Measurements from ENCODE around the gene APBB2. TPM values are rescaled to one million over a fixed set of nuclear protein-coding genes. Genes with fewer than 3 reads are reported as not detected.
A peak's percentile ranks its signal among the peaks of the same experiment; 100 is the strongest.

APBB2 gene
- polyA plus RNA-seq, 3 donors = 0.15 to 0.33 TPM; not detected in 1

DNA sequence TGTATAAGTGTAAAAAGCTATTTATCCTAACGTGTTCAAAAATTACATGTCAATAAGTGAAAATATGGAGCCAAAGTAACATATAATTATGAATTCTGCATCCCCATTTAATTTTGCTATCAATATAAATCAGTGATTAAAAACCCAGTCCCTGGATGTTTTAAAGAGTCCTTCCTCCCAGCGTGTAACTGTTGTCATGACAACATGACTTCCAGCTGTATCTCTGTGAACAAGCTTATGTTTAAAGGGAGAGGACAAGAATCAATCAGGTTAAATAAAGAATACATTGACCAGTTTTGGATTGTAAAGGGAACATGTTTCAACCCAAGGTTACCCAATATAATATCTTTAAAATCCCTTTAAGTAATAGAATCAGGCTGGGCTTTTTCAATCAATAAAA is 244.8 kb downstream of the APBB2 start:
- Mint-ChIP-seq H3K9me3 (peaks cover 0 to 16% (median 7%) of the 10 kb centered on the region in 7 donors), H3K4me3 (no peak overlapping the region), H3K4me1 (peaks cover 16% of the 10 kb centered on the region), H3K27ac (no peak overlapping the region), H3K27me3 (ENCODE audit: low read depth in 3 of 3) (peaks cover 0 to 5% (median 0%) of the 10 kb centered on the region in 3 donors), H3K36me3 (no peaks in the 10 kb centered on the region)
- Histone ChIP-seq H4K20me1 (ENCODE audit: insufficient read depth, low read length) (no peaks in the 10 kb centered on the region), H3K4me2 (replicated peaks; ENCODE audit: extremely low read depth, low read length, poor library complexity, severe bottlenecking) (no peak overlapping the region), H3K36me3 (replicated peaks in 1 of 2; ENCODE audit: control insufficient read depth in 1 of 2, insufficient read depth in 2 of 2, low read length in 2 of 2) (no peaks in the 10 kb centered on the region), H3K27me3 (ENCODE audit: control insufficient read depth in 2 of 2, insufficient read depth in 2 of 2, low read length in 2 of 2) (no peaks in the 10 kb centered on the region), H3K79me2 (ENCODE audit: insufficient read depth, low read length) (no peaks in the 10 kb centered on the region), H3K9me3 (replicated peaks in 1 of 2; ENCODE audit: control insufficient read depth in 1 of 2, insufficient read depth in 1 of 2, low read length in 2 of 2) (peaks cover 8 to 11% of the 10 kb centered on the region in 2 donors), H2AFZ (ENCODE audit: insufficient read depth, low read depth, low read length, poor library complexity, severe bottlenecking) (no peak overlapping the region), H3K4me3 (replicated peaks in 1 of 3; ENCODE audit: low read depth in 2 of 3, low read length in 3 of 3) (no peak overlapping the region), H3K27ac (ENCODE audit: low read depth in 1 of 2, low read length in 2 of 2) (no peak overlapping the region), H3K4me1 (ENCODE audit: control insufficient read depth in 1 of 2, insufficient read depth in 2 of 2, low read length in 2 of 2) (peaks cover 13 to 14% of the 10 kb centered on the region in 2 donors), H3K9ac (ENCODE audit: insufficient read depth, low read length, poor library complexity, severe bottlenecking) (no peak overlapping the region)
- no peak for DNase-seq
- TF ChIP-seq, protein P1, sequence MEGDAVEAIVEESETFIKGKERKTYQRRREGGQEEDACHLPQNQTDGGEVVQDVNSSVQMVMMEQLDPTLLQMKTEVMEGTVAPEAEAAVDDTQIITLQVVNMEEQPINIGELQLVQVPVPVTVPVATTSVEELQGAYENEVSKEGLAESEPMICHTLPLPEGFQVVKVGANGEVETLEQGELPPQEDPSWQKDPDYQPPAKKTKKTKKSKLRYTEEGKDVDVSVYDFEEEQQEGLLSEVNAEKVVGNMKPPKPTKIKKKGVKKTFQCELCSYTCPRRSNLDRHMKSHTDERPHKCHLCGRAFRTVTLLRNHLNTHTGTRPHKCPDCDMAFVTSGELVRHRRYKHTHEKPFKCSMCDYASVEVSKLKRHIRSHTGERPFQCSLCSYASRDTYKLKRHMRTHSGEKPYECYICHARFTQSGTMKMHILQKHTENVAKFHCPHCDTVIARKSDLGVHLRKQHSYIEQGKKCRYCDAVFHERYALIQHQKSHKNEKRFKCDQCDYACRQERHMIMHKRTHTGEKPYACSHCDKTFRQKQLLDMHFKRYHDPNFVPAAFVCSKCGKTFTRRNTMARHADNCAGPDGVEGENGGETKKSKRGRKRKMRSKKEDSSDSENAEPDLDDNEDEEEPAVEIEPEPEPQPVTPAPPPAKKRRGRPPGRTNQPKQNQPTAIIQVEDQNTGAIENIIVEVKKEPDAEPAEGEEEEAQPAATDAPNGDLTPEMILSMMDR (IDR thresholded peaks at IDR 0.05) = no peak
- no CpG with 5 or more reads among the region's 2 CpGs for WGBS (ENCODE audit: insufficient coverage)
- intact Hi-C loops (cut with micrococcal nuclease) = no loop called here

DNA sequence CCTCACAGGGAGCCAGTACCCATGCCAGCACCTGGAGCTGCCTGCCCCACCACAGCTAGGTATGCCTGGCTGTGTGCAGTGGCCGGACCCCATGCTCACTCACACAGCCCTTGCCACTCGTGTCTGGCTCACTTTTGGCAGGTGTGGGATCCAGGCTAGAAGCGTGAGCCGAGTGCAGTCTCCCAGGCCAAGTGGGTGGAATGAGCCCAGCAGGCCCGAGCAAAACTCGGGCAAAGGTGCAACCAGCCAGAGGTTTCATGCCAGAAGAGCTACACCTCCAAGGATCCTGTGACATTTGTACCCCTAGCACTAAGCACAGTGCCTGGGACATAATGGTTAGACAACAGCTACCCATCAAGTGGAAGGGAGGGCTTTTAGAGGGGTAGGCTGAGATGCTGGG is 246.8 kb downstream of the APBB2 start:
- 96% methylated on average over 5 of the region's 6 CpGs for WGBS (ENCODE audit: insufficient coverage)
- H3K27ac Mint-ChIP-seq = peak overlapping the region in 1 of 7 donors; percentile 17

More for the DNA sequence above, 246.8 kb downstream of the APBB2 start:
- no peaks in the 10 kb centered on the region for H3K36me3 Mint-ChIP-seq
- peaks cover 0 to 16% (median 7%) of the 10 kb centered on the region in 7 donors for H3K9me3 Mint-ChIP-seq
- H3K4me3 Mint-ChIP-seq = no peak overlapping the region
- Histone ChIP-seq H3K9me3 (replicated peaks in 1 of 2; ENCODE audit: control insufficient read depth in 1 of 2, insufficient read depth in 1 of 2, low read length in 2 of 2) (peaks cover 8 to 11% of the 10 kb centered on the region in 2 donors), H3K79me2 (ENCODE audit: insufficient read depth, low read length) (no peaks in the 10 kb centered on the region), H3K4me3 (replicated peaks in 1 of 3; ENCODE audit: low read depth in 2 of 3, low read length in 3 of 3) (no peak overlapping the region), H3K36me3 (replicated peaks in 1 of 2; ENCODE audit: control insufficient read depth in 1 of 2, insufficient read depth in 2 of 2, low read length in 2 of 2) (no peaks in the 10 kb centered on the region), H3K4me1 (ENCODE audit: control insufficient read depth in 1 of 2, insufficient read depth in 2 of 2, low read length in 2 of 2) (peaks cover 25 to 26% of the 10 kb centered on the region in 2 donors), H3K9ac (ENCODE audit: insufficient read depth, low read length, poor library complexity, severe bottlenecking) (no peak overlapping the region), H4K20me1 (ENCODE audit: insufficient read depth, low read length) (no peaks in the 10 kb centered on the region), H3K27ac (ENCODE audit: low read depth in 1 of 2, low read length in 2 of 2) (no peak overlapping the region), H3K4me2 (replicated peaks; ENCODE audit: extremely low read depth, low read length, poor library complexity, severe bottlenecking) (no peak overlapping the region), H2AFZ (ENCODE audit: insufficient read depth, low read depth, low read length, poor library complexity, severe bottlenecking) (no peak overlapping the region), H3K27me3 (ENCODE audit: control insufficient read depth in 2 of 2, insufficient read depth in 2 of 2, low read length in 2 of 2) (no peaks in the 10 kb centered on the region)
- intact Hi-C loops (cut with micrococcal nuclease) = no loop called here
- peaks cover 0 to 5% (median 0%) of the 10 kb centered on the region in 3 donors for H3K27me3 Mint-ChIP-seq (ENCODE audit: low read depth in 3 of 3)
- peaks cover 32% of the 10 kb centered on the region for H3K4me1 Mint-ChIP-seq
- DNase-seq = no peak
- TF ChIP-seq, protein P1 (IDR thresholded peaks at IDR 0.05) = no peak
